GM23338 (cell line): ENCODE data around the gene PRM3. TPM values are rescaled to one million over a fixed set of nuclear protein-coding genes. Genes with fewer than 3 reads are reported as not detected.

Experiments
- ATAC-seq: fragments of 200-7000 bp; cut with Tn5 transposase; 3 replicates; pipeline ENCODE4 v1.9.1; 2020
- DNase-seq: peaks from one replicate; pipeline ENCODE4 v3.0.0-alpha.2; 2015; ENCODE audit warnings: low spot score
- H2AFZ ChIP-seq: fragments of 200-600 bp; sonication (generic); 2 replicates; pipeline ENCODE4 v1.8.0; 2016; ENCODE audit warnings: antibody characterized with exemption, mild to moderate bottlenecking, moderate library complexity
- H3F3A ChIP-seq: fragments of 200-600 bp; sonication (generic); replicated peaks from 2 replicates; pipeline ENCODE4 v1.8.0; 2017; ENCODE audit warnings: antibody characterized with exemption, mixed run types, low read depth
- H3K27ac ChIP-seq: fragments of 200-600 bp; sonication (generic); 2 replicates; pipeline ENCODE4 v1.6.1; 2016; ENCODE audit warnings: low read depth
- H3K27me3 ChIP-seq: fragments of 200-600 bp; sonication (generic); 2 replicates; pipeline ENCODE4 v1.8.0; 2016; ENCODE audit warnings: mild to moderate bottlenecking, mixed run types, moderate library complexity; ENCODE audit not compliant: insufficient read depth
- H3K36me3 ChIP-seq: fragments of 200-600 bp; sonication (generic); 2 replicates; pipeline ENCODE4 v1.8.0; 2016; ENCODE audit warnings: mild to moderate bottlenecking; ENCODE audit not compliant: insufficient read depth
- H3K4me1 ChIP-seq: fragments of 200-600 bp; sonication (generic); 2 replicates; pipeline ENCODE4 v1.8.0; 2016; ENCODE audit warnings: mild to moderate bottlenecking, moderate library complexity; ENCODE audit not compliant: insufficient read depth
- H3K4me2 ChIP-seq: fragments of 200-600 bp; sonication (generic); 2 replicates; pipeline ENCODE4 v1.7.1; 2017; ENCODE audit warnings: mixed run types
- H3K4me3 ChIP-seq: fragments of 200-600 bp; sonication (generic); 2 replicates; pipeline ENCODE4 v1.6.1; 2016; ENCODE audit warnings: mixed run types
- H3K79me2 ChIP-seq: fragments of 200-600 bp; sonication (generic); replicated peaks from 2 replicates; pipeline ENCODE4 v1.8.0; 2017; ENCODE audit warnings: mild to moderate bottlenecking; ENCODE audit not compliant: insufficient read depth
- H3K9me2 ChIP-seq: fragments of 200-600 bp; sonication (generic); 2 replicates; pipeline ENCODE4 v1.8.0; 2017; ENCODE audit not compliant: insufficient read depth
- H4K20me1 ChIP-seq: fragments of 200-600 bp; sonication (generic); replicated peaks from 2 replicates; pipeline ENCODE4 v1.8.0; 2017; ENCODE audit warnings: mild to moderate bottlenecking; ENCODE audit not compliant: insufficient read depth
- H3K27ac Mint-ChIP-seq: 2 replicates; pipeline ENCODE4 v1.8.0; 2020; ENCODE audit warnings: inconsistent platforms, mild to moderate bottlenecking, moderate library complexity, mixed read lengths
- H3K27me3 Mint-ChIP-seq: 3 replicates; pipeline ENCODE4 v1.8.0; 2022; ENCODE audit warnings: low read depth, mild to moderate bottlenecking, moderate library complexity, mixed read lengths, inconsistent platforms; ENCODE audit not compliant: insufficient read depth, poor library complexity
- H3K36me3 Mint-ChIP-seq: 3 replicates; pipeline ENCODE4 v1.8.0; 2021; ENCODE audit warnings: low read depth, mild to moderate bottlenecking, inconsistent platforms, moderate library complexity, mixed read lengths
- H3K4me1 Mint-ChIP-seq: 3 replicates; pipeline ENCODE4 v1.8.0; 2020; ENCODE audit warnings: mild to moderate bottlenecking, inconsistent platforms, mixed read lengths
- H3K4me3 Mint-ChIP-seq: 3 replicates; pipeline ENCODE4 v1.8.0; 2021; ENCODE audit warnings: moderate library complexity, mild to moderate bottlenecking, inconsistent platforms, mixed read lengths
- H3K9me3 Mint-ChIP-seq: 3 replicates; pipeline ENCODE4 v1.8.0; 2020; ENCODE audit warnings: moderate library complexity, mild to moderate bottlenecking, inconsistent platforms, mixed read lengths
- CREB1 ChIP-seq: fragments of 250-450 bp; sonication (Bioruptor Pico); IDR thresholded peaks from 2 replicates; pipeline ENCODE4 v1.5.0; 2020; ENCODE audit warnings: low read depth, mild to moderate bottlenecking, moderate library complexity
- EZH2 ChIP-seq: fragments of 200-600 bp; sonication (generic); IDR thresholded peaks from one replicate; pipeline ENCODE4 v1.8.0; 2017; ENCODE audit warnings: antibody characterized with exemption, mild to moderate bottlenecking, low read depth; ENCODE audit not compliant: unreplicated experiment
- EZH2phosphoT487 ChIP-seq: fragments of 200-600 bp; sonication (generic); IDR thresholded peaks from one replicate; pipeline ENCODE4 v1.8.1; 2018; ENCODE audit warnings: antibody characterized with exemption; ENCODE audit not compliant: unreplicated experiment
- JUNB ChIP-seq: IDR thresholded peaks from one replicate; pipeline ENCODE4 v1.6.1; 2016; ENCODE audit warnings: antibody characterized with exemption; ENCODE audit not compliant: unreplicated experiment
- NANOG ChIP-seq: IDR thresholded peaks from 2 replicates; pipeline ENCODE4 v1.6.1; 2016; ENCODE audit warnings: antibody characterized with exemption, borderline replicate concordance
- POLR2AphosphoS5 ChIP-seq: IDR thresholded peaks from 2 replicates; pipeline ENCODE4 v1.6.1; 2016; ENCODE audit warnings: antibody characterized with exemption, low read depth
- STAT1 ChIP-seq: IDR thresholded peaks from one replicate; pipeline ENCODE4 v1.6.1; 2016; ENCODE audit warnings: antibody characterized with exemption; ENCODE audit not compliant: unreplicated experiment
- ZNF114 ChIP-seq: fragments of 250-450 bp; sonication (Bioruptor Pico); IDR thresholded peaks from 2 replicates; pipeline ENCODE4 v1.5.0; 2020; ENCODE audit warnings: mild to moderate bottlenecking, moderate library complexity
- ZNF331 ChIP-seq: fragments of 250-450 bp; sonication (Bioruptor Pico); IDR thresholded peaks from 2 replicates; pipeline ENCODE4 v1.5.0; 2020; ENCODE audit warnings: low read depth, mild to moderate bottlenecking, moderate library complexity
- polyA plus RNA-seq: library from polyadenylated mRNA; unstranded; fragments of >200 nt; fragmentation: Nextera tagmentation; extraction: Ambion mirVana; gene quantifications from 2 replicates; pipeline ENCODE4 v1.2.1, GENCODE V29; 2016
- total RNA-seq: library from RNA; depleted of rRNA; stranded (reverse); fragments of >200 nt; shearing (Covaris generic); gene quantifications from 2 replicates; pipeline ENCODE4 v1.2.3, GENCODE V29; 2014
- TF ChIP-seq, protein P1 (sequence below): fragments of 250-450 bp; sonication (Bioruptor Pico); IDR thresholded peaks from 2 replicates; pipeline ENCODE4 v1.5.0; 2020; ENCODE audit warnings: mild to moderate bottlenecking, moderate library complexity
- TF ChIP-seq, protein P2 (sequence below): IDR thresholded peaks from 2 replicates; pipeline ENCODE4 v1.6.1; 2016; ENCODE audit warnings: antibody characterized with exemption
- TF ChIP-seq, protein P3 (sequence below), 2 experiments: fragments of 200-600 bp in 1 of 2; sonication (generic) in 1 of 2; conservative IDR thresholded peaks; 2 replicates each; pipeline versions ENCODE4 v1.5.1 to v1.6.1; 2016 to 2017; ENCODE audit warnings: antibody characterized with exemption in 2 of 2, low read depth in 2 of 2, mild to moderate bottlenecking in 2 of 2, moderate library complexity in 1 of 2
- TF ChIP-seq, protein P4 (sequence below): IDR thresholded peaks from one replicate; pipeline ENCODE4 v1.6.1; 2018; ENCODE audit warnings: antibody characterized with exemption; ENCODE audit not compliant: unreplicated experiment

The PRM3 gene
- total and polyA plus RNA-seq, 2 experiments from 2014 or later: not detected

DNA sequence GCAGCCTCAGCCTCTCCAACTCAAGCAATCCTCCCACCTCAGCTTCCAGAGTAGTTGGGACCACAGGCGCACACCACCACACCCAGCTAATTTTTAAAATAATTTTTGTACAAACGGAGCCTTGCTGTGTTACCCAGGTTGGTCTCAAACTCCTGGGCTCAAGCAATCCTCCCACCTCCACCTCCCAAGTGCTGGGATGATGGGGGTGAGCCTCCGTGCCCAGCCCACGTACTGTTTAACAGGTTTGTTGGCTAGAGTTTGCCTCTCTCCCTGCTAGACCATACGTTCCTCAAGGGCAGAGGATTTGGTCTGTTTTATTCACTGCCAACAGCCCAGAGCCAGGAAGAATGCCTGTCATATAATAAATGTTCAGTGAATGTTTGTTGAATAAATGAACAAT is 44.0 kb downstream of the PRM3 start:
- no peak overlapping the region for H3K4me3 ChIP-seq
- 0 out of 2 replicates have a peak, but pooled peaks cover 6% of the 10 kb centered on the region for H3F3A ChIP-seq
- H3K27ac ChIP-seq: no peak overlapping the region
- peaks cover 8% of the 10 kb centered on the region for H3K4me1 Mint-ChIP-seq
- H3K4me2 ChIP-seq: no peak overlapping the region
- H3K79me2 ChIP-seq: no peaks in the 10 kb centered on the region
- H3K4me3 Mint-ChIP-seq: no peak overlapping the region
- DNase-seq: no peak
- no peaks in the 10 kb centered on the region for H3K36me3 Mint-ChIP-seq
- peaks cover 15% of the 10 kb centered on the region for H3K27me3 Mint-ChIP-seq
- H3K9me3 Mint-ChIP-seq: no peaks in the 10 kb centered on the region
- H3K36me3 ChIP-seq: no peaks in the 10 kb centered on the region
- H4K20me1 ChIP-seq: no peaks in the 10 kb centered on the region
- H3K27ac Mint-ChIP-seq: no peak overlapping the region
- ATAC-seq: no peak
- H2AFZ ChIP-seq: no peak overlapping the region
- no peaks in the 10 kb centered on the region for H3K27me3 ChIP-seq
- H3K9me2 ChIP-seq: no peaks in the 10 kb centered on the region
- TF ChIP-seq, protein P1, sequence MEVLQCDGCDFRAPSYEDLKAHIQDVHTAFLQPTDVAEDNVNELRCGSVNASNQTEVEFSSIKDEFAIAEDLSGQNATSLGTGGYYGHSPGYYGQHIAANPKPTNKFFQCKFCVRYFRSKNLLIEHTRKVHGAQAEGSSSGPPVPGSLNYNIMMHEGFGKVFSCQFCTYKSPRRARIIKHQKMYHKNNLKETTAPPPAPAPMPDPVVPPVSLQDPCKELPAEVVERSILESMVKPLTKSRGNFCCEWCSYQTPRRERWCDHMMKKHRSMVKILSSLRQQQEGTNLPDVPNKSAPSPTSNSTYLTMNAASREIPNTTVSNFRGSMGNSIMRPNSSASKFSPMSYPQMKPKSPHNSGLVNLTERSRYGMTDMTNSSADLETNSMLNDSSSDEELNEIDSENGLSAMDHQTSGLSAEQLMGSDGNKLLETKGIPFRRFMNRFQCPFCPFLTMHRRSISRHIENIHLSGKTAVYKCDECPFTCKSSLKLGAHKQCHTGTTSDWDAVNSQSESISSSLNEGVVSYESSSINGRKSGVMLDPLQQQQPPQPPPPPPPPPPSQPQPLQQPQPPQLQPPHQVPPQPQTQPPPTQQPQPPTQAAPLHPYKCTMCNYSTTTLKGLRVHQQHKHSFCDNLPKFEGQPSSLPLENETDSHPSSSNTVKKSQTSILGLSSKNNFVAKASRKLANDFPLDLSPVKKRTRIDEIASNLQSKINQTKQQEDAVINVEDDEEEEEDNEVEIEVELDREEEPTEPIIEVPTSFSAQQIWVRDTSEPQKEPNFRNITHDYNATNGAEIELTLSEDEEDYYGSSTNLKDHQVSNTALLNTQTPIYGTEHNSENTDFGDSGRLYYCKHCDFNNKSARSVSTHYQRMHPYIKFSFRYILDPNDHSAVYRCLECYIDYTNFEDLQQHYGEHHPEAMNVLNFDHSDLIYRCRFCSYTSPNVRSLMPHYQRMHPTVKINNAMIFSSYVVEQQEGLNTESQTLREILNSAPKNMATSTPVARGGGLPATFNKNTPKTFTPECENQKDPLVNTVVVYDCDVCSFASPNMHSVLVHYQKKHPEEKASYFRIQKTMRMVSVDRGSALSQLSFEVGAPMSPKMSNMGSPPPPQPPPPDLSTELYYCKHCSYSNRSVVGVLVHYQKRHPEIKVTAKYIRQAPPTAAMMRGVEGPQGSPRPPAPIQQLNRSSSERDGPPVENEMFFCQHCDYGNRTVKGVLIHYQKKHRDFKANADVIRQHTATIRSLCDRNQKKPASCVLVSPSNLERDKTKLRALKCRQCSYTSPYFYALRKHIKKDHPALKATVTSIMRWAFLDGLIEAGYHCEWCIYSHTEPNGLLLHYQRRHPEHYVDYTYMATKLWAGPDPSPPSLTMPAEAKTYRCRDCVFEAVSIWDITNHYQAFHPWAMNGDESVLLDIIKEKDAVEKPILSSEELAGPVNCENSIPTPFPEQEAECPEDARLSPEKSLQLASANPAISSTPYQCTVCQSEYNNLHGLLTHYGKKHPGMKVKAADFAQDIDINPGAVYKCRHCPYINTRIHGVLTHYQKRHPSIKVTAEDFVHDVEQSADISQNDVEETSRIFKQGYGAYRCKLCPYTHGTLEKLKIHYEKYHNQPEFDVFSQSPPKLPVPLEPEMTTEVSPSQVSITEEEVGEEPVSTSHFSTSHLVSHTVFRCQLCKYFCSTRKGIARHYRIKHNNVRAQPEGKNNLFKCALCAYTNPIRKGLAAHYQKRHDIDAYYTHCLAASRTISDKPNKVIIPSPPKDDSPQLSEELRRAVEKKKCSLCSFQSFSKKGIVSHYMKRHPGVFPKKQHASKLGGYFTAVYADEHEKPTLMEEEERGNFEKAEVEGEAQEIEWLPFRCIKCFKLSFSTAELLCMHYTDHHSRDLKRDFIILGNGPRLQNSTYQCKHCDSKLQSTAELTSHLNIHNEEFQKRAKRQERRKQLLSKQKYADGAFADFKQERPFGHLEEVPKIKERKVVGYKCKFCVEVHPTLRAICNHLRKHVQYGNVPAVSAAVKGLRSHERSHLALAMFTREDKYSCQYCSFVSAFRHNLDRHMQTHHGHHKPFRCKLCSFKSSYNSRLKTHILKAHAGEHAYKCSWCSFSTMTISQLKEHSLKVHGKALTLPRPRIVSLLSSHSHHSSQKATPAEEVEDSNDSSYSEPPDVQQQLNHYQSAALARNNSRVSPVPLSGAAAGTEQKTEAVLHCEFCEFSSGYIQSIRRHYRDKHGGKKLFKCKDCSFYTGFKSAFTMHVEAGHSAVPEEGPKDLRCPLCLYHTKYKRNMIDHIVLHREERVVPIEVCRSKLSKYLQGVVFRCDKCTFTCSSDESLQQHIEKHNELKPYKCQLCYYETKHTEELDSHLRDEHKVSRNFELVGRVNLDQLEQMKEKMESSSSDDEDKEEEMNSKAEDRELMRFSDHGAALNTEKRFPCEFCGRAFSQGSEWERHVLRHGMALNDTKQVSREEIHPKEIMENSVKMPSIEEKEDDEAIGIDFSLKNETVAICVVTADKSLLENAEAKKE (CRISPR knock-in tag): no peak
- TF ChIP-seq EZH2phosphoT487: no peak
- no peak for TF ChIP-seq ZNF331
- TF ChIP-seq CREB1: no peak
- TF ChIP-seq, protein P2, sequence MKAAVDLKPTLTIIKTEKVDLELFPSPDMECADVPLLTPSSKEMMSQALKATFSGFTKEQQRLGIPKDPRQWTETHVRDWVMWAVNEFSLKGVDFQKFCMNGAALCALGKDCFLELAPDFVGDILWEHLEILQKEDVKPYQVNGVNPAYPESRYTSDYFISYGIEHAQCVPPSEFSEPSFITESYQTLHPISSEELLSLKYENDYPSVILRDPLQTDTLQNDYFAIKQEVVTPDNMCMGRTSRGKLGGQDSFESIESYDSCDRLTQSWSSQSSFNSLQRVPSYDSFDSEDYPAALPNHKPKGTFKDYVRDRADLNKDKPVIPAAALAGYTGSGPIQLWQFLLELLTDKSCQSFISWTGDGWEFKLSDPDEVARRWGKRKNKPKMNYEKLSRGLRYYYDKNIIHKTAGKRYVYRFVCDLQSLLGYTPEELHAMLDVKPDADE: no peak
- TF ChIP-seq, protein P3, sequence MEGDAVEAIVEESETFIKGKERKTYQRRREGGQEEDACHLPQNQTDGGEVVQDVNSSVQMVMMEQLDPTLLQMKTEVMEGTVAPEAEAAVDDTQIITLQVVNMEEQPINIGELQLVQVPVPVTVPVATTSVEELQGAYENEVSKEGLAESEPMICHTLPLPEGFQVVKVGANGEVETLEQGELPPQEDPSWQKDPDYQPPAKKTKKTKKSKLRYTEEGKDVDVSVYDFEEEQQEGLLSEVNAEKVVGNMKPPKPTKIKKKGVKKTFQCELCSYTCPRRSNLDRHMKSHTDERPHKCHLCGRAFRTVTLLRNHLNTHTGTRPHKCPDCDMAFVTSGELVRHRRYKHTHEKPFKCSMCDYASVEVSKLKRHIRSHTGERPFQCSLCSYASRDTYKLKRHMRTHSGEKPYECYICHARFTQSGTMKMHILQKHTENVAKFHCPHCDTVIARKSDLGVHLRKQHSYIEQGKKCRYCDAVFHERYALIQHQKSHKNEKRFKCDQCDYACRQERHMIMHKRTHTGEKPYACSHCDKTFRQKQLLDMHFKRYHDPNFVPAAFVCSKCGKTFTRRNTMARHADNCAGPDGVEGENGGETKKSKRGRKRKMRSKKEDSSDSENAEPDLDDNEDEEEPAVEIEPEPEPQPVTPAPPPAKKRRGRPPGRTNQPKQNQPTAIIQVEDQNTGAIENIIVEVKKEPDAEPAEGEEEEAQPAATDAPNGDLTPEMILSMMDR (conservative IDR thresholded peaks at IDR 0.05; ENCODE audit: low read depth in 2 of 2): no peak
- TF ChIP-seq, protein P4, sequence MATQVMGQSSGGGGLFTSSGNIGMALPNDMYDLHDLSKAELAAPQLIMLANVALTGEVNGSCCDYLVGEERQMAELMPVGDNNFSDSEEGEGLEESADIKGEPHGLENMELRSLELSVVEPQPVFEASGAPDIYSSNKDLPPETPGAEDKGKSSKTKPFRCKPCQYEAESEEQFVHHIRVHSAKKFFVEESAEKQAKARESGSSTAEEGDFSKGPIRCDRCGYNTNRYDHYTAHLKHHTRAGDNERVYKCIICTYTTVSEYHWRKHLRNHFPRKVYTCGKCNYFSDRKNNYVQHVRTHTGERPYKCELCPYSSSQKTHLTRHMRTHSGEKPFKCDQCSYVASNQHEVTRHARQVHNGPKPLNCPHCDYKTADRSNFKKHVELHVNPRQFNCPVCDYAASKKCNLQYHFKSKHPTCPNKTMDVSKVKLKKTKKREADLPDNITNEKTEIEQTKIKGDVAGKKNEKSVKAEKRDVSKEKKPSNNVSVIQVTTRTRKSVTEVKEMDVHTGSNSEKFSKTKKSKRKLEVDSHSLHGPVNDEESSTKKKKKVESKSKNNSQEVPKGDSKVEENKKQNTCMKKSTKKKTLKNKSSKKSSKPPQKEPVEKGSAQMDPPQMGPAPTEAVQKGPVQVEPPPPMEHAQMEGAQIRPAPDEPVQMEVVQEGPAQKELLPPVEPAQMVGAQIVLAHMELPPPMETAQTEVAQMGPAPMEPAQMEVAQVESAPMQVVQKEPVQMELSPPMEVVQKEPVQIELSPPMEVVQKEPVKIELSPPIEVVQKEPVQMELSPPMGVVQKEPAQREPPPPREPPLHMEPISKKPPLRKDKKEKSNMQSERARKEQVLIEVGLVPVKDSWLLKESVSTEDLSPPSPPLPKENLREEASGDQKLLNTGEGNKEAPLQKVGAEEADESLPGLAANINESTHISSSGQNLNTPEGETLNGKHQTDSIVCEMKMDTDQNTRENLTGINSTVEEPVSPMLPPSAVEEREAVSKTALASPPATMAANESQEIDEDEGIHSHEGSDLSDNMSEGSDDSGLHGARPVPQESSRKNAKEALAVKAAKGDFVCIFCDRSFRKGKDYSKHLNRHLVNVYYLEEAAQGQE: no peak
- no peak for TF ChIP-seq NANOG
- no peak for TF ChIP-seq ZNF114
- TF ChIP-seq POLR2AphosphoS5: no peak
- TF ChIP-seq STAT1: no peak
- TF ChIP-seq JUNB: no peak
- TF ChIP-seq EZH2: no peak
- H3K4me1 ChIP-seq: peaks cover 9% of the 10 kb centered on the region; the same call in 1 of the 2 replicates
